ENCODE results near the gene FNIP1.

- TF ChIP-seq, protein P1, sequence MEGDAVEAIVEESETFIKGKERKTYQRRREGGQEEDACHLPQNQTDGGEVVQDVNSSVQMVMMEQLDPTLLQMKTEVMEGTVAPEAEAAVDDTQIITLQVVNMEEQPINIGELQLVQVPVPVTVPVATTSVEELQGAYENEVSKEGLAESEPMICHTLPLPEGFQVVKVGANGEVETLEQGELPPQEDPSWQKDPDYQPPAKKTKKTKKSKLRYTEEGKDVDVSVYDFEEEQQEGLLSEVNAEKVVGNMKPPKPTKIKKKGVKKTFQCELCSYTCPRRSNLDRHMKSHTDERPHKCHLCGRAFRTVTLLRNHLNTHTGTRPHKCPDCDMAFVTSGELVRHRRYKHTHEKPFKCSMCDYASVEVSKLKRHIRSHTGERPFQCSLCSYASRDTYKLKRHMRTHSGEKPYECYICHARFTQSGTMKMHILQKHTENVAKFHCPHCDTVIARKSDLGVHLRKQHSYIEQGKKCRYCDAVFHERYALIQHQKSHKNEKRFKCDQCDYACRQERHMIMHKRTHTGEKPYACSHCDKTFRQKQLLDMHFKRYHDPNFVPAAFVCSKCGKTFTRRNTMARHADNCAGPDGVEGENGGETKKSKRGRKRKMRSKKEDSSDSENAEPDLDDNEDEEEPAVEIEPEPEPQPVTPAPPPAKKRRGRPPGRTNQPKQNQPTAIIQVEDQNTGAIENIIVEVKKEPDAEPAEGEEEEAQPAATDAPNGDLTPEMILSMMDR (IDR thresholded peaks at IDR 0.05): no peak
- TF ChIP-seq POLR2A (IDR thresholded peaks at IDR 0.05) (no peak), POLR2AphosphoS5 (IDR thresholded peaks at IDR 0.05) (no peak)
These were observed 27.5 kb downstream of the FNIP1 start for GRCh38 chr5:131769336-131769735.

Data from stomach (tissue), 4 donors.